HG03095 (cell line): Measurements from ENCODE around the gene PAN2.
A peak's percentile ranks its signal among the peaks of the same experiment; 100 is the strongest.
"Not testable (repeated sequence)": the region's sequence is repeated elsewhere in the genome, so short reads cannot be mapped to it uniquely, and the experiment has no call there.

ENCODE experiments used
- ATAC-seq: cut with Tn5 transposase; IDR thresholded peaks from one replicate; pipeline ENCODE4 v1.9.1; 2021; ENCODE audit warnings: moderate library complexity; ENCODE audit not compliant: unreplicated experiment

Gene PAN2

GRCh38 chr12:56308714-56309113 is 25.1 kb downstream of the PAN2 start:
- no peak for ATAC-seq

- ATAC-seq: no peak
Observed at GRCh38 chr12:56307221-56307965, 26.4 kb downstream of the PAN2 start.

- ATAC-seq: no peak
Observed at GRCh38 chr12:56304872-56305590, 28.8 kb downstream of the PAN2 start.

- no peak for ATAC-seq
Observed at GRCh38 chr12:56304276-56304675, 29.5 kb downstream of the PAN2 start.

GRCh38 chr12:56300644-56301464 is 32.9 kb downstream of the PAN2 start:
- no peak for ATAC-seq

GRCh38 chr12:56299853-56300643 is 33.8 kb downstream of the PAN2 start, which contains the start of gene CS:
CS (minus strand) TSS chr12:56300330; CDS start chr12:56300201, 129 bp downstream.
- peak; percentile 90 for ATAC-seq

- no peak for ATAC-seq
Observed at GRCh38 chr12:56299308-56299852, 34.4 kb downstream of the PAN2 start.

GRCh38 chr12:56298828-56299227 is 35.0 kb downstream of the PAN2 start:
- ATAC-seq: no peak

GRCh38 chr12:56297400-56297799 is 36.4 kb downstream of the PAN2 start:
- no peak for ATAC-seq

GRCh38 chr12:56296295-56296694 is 37.5 kb downstream of the PAN2 start:
- ATAC-seq: no peak

- no peak for ATAC-seq
Observed at GRCh38 chr12:56293795-56294194, 40.0 kb downstream of the PAN2 start.

- no peak for ATAC-seq
Observed at GRCh38 chr12:56288705-56289387, 45.0 kb downstream of the PAN2 start.

- ATAC-seq: no peak
Observed at GRCh38 chr12:56286044-56286830, 47.6 kb downstream of the PAN2 start.

GRCh38 chr12:56284263-56284662 is 49.5 kb downstream of the PAN2 start:
- not testable (repeated sequence) for ATAC-seq

- no peak for ATAC-seq
Observed at GRCh38 chr12:56282579-56282978, 51.2 kb downstream of the PAN2 start.

GRCh38 chr12:56282030-56282429 is 51.8 kb downstream of the PAN2 start:
- no peak for ATAC-seq

GRCh38 chr12:56280849-56281248 is 53.0 kb downstream of the PAN2 start:
- ATAC-seq: no peak

GRCh38 chr12:56278905-56279304 is 54.9 kb downstream of the PAN2 start:
- no peak for ATAC-seq

GRCh38 chr12:56274299-56274698 is 59.5 kb downstream of the PAN2 start:
- ATAC-seq: no peak
